RWPE2 (cell line): ENCODE measurements around the gene BBOF1.

Experiments used
- ATAC-seq: fragments of 200-7000 bp; cut with Tn5 transposase; 3 replicates; pipeline ENCODE4 v1.9.1; 2021; ENCODE audit warnings: low read depth
- DNase-seq: peaks from one replicate; pipeline ENCODE4 v3.0.0-alpha.2; 2020; ENCODE audit warnings: low spot score
- H3K27ac ChIP-seq: fragments of 450-650 bp; 2 replicates; pipeline ENCODE4 v1.5.1; 2017; ENCODE audit warnings: mild to moderate bottlenecking; ENCODE audit not compliant: poor library complexity, severe bottlenecking
- H3K27me3 ChIP-seq: fragments of 250-450 bp; sonication (Bioruptor Pico); 2 replicates; pipeline ENCODE4 v1.5.1; 2021; ENCODE audit warnings: mild to moderate bottlenecking, moderate library complexity; ENCODE audit not compliant: insufficient read depth, poor library complexity, severe bottlenecking
- H3K36me3 ChIP-seq: fragments of 250-450 bp; sonication (Bioruptor Pico); 2 replicates; pipeline ENCODE4 v1.5.1; 2020; ENCODE audit warnings: low read depth, mild to moderate bottlenecking, moderate library complexity
- H3K4me1 ChIP-seq: fragments of 250-450 bp; sonication (Bioruptor Pico); 2 replicates; pipeline ENCODE4 v1.5.1; 2021; ENCODE audit warnings: mild to moderate bottlenecking, moderate library complexity; ENCODE audit not compliant: insufficient read depth, poor library complexity, severe bottlenecking
- H3K4me3 ChIP-seq: fragments of 250-450 bp; sonication (Bioruptor Pico); 2 replicates; pipeline ENCODE4 v1.5.1; 2021; ENCODE audit warnings: mild to moderate bottlenecking, moderate library complexity; ENCODE audit not compliant: severe bottlenecking
- H3K9me3 ChIP-seq: fragments of 250-450 bp; sonication (Bioruptor Pico); 2 replicates; pipeline ENCODE4 v1.5.1; 2021; ENCODE audit warnings: mild to moderate bottlenecking, moderate library complexity; ENCODE audit not compliant: severe bottlenecking
- CTCF ChIP-seq: fragments of 450-650 bp; IDR thresholded peaks from one replicate; pipeline ENCODE4 v1.5.1; 2017; ENCODE audit warnings: mild to moderate bottlenecking, moderate library complexity; ENCODE audit not compliant: poor library complexity, severe bottlenecking

The BBOF1 gene

GRCh38 chr14:74042296-74042695 lies 23.1 kb downstream of the BBOF1 start:
- ATAC-seq: no peak; the same call in 2 of the 3 replicates
- Histone ChIP-seq H3K4me3 (no peak overlapping the region), H3K9me3 (no peaks in the 10 kb centered on the region), H3K27ac (no peak overlapping the region), H3K4me1 (peaks cover 6% of the 10 kb centered on the region), H3K27me3 (no peaks in the 10 kb centered on the region), H3K36me3 (peaks cover 4% of the 10 kb centered on the region; the same call in 1 of the 2 replicates)
- TF ChIP-seq CTCF: no peak
- no peak for DNase-seq

- H3K27ac ChIP-seq: no peak overlapping the region
- H3K27me3 ChIP-seq: no peaks in the 10 kb centered on the region
- ATAC-seq: no peak
- H3K4me1 ChIP-seq: peaks cover 6% of the 10 kb centered on the region
- no peaks in the 10 kb centered on the region for H3K36me3 ChIP-seq
- TF ChIP-seq CTCF: no peak
- H3K9me3 ChIP-seq: no peaks in the 10 kb centered on the region
- no peak overlapping the region for H3K4me3 ChIP-seq
- no peak for DNase-seq
Measured at GRCh38 chr14:74045522-74045921, 26.4 kb downstream of the BBOF1 start.

- DNase-seq (no peak), ATAC-seq (peak; percentile 27; the same call in 1 of the 3 replicates)
- Histone ChIP-seq H3K4me1 (peaks cover 6% of the 10 kb centered on the region), H3K36me3 (no peaks in the 10 kb centered on the region), H3K4me3 (no peak overlapping the region), H3K27me3 (no peaks in the 10 kb centered on the region), H3K27ac (no peak overlapping the region), H3K9me3 (no peaks in the 10 kb centered on the region)
- peak; percentile 16 for TF ChIP-seq CTCF
Measured at GRCh38 chr14:74048281-74048680, 29.1 kb downstream of the BBOF1 start.

- H3K4me1 ChIP-seq: peaks cover 6% of the 10 kb centered on the region
- no peaks in the 10 kb centered on the region for H3K27me3 ChIP-seq
- no peak overlapping the region for H3K4me3 ChIP-seq
- ATAC-seq: no peak
- no peak for TF ChIP-seq CTCF
- H3K36me3 ChIP-seq: no peaks in the 10 kb centered on the region
- H3K27ac ChIP-seq: no peak overlapping the region
- no peaks in the 10 kb centered on the region for H3K9me3 ChIP-seq
- no peak for DNase-seq
Measured at GRCh38 chr14:74049876-74050495, 30.8 kb downstream of the BBOF1 start.

GRCh38 chr14:74062809-74063150 lies 43.6 kb downstream of the BBOF1 start:
- H3K27ac ChIP-seq: peak overlapping the region; percentile 34
- peaks cover 11% of the 10 kb centered on the region for H3K4me1 ChIP-seq
- ATAC-seq: peak; percentile 11; the same call in 2 of the 3 replicates
- H3K4me3 ChIP-seq: no peak overlapping the region
- no peaks in the 10 kb centered on the region for H3K9me3 ChIP-seq
- peaks cover 3% of the 10 kb centered on the region for H3K36me3 ChIP-seq
- no peak for DNase-seq
- no peaks in the 10 kb centered on the region for H3K27me3 ChIP-seq
- TF ChIP-seq CTCF: no peak
